Prostate gland (tissue), 2 donors: ENCODE data around the gene FARS2.

ENCODE experiments used
- POLR2A ChIP-seq: fragments of 450-650 bp; IDR thresholded peaks from one replicate; pipeline ENCODE4 v1.6.1; 2016; ENCODE audit warnings: antibody characterized with exemption, mild to moderate bottlenecking
- TF ChIP-seq, protein P1 (sequence below), 4 experiments: fragments of 200-600 bp in 2 of 4; fragments of 450-650 bp in 2 of 4; sonication (generic) in 2 of 4; IDR thresholded peaks; 1 replicate in 3 of 4; 2 replicates in 1 of 4; pipeline ENCODE4 v1.5.1; 2016 to 2019; ENCODE audit warnings: antibody characterized with exemption in 4 of 4, mild to moderate bottlenecking in 2 of 4, moderate library complexity in 2 of 4

DNA sequence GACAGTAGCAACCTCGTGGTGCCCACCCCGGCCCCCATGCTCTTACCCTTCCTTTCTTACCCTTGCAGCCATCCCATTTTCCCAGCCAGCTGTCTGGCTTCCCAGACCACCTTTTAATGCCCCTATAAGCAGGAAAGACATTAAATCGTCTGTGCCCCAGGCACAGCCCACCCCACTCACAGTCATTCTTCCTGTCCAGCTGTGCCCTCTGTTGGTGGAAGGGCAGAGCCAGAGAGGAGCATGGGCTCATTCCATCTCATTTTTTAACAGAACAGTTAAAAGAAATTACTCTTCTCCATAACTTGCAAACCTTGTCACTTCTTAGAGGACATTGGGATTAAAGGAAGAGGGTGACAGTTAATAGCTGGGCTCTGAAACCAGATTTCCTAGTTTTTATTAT is 504.9 kb downstream of the FARS2 start:
- TF ChIP-seq, protein P1, sequence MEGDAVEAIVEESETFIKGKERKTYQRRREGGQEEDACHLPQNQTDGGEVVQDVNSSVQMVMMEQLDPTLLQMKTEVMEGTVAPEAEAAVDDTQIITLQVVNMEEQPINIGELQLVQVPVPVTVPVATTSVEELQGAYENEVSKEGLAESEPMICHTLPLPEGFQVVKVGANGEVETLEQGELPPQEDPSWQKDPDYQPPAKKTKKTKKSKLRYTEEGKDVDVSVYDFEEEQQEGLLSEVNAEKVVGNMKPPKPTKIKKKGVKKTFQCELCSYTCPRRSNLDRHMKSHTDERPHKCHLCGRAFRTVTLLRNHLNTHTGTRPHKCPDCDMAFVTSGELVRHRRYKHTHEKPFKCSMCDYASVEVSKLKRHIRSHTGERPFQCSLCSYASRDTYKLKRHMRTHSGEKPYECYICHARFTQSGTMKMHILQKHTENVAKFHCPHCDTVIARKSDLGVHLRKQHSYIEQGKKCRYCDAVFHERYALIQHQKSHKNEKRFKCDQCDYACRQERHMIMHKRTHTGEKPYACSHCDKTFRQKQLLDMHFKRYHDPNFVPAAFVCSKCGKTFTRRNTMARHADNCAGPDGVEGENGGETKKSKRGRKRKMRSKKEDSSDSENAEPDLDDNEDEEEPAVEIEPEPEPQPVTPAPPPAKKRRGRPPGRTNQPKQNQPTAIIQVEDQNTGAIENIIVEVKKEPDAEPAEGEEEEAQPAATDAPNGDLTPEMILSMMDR (IDR thresholded peaks at IDR 0.05), result no peak
- TF ChIP-seq POLR2A, result no peak
